ENCODE results near the gene ELFN1. TPM values are rescaled to one million over a fixed set of nuclear protein-coding genes. Genes with fewer than 3 reads are reported as not detected.

The ELFN1 gene
- total RNA-seq, 1 experiment from 2014 or later = 0.92 TPM

DNA sequence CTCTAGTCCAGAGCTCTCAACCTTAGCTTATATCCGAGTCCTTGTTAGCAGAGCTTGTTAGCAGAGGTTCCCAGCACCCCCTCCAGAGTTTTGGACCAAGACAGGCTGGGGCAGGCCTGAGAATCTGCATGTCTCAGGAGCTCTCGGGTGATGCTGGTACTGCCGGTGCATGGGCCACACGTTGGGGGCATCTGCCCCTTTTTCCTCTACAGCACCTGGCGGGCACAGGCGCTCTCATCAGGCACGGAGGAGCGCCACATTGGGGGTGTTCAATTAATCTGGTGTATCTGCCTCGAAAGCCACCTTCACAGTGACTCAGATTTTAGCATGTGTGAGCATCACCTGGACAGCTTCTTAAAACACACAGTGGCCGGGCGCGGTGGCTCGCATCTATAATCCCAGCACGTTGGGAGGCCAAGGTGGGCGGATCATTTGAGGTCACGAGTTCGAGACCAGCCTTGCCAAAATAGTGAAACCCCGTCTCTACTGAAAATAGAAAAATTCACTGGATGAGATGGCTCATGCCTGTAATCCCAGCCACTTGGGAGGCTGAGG, 117.7 kb downstream of the ELFN1 start:
- DNase-seq (ENCODE audit: low spot score) = no peak

- DNase-seq (ENCODE audit: low spot score) = no peak
These were observed 124.9 kb downstream of the ELFN1 start for GRCh38 chr7:1794888-1795542.

Other genes starting within 250 kb of the ELFN1 start
- 151 and 155 TPM in 2 replicates for gene MICALL2, start 210.8 kb upstream of the ELFN1 start, total RNA-seq (2014; rRNA removed; shearing (Covaris generic))
- 117 and 141 TPM in 2 replicates for gene INTS1, start 165.9 kb upstream of the ELFN1 start, total RNA-seq (2014; rRNA removed; shearing (Covaris generic))
- 92.6 and 95.0 TPM in 2 replicates for gene MAFK, start 139.6 kb upstream of the ELFN1 start, total RNA-seq (2014; rRNA removed; shearing (Covaris generic))
- 47.2 and 50.9 TPM in 2 replicates for gene TMEM184A, start 114.1 kb upstream of the ELFN1 start, total RNA-seq (2014; rRNA removed; shearing (Covaris generic))
- gene PSMG3, start 100.2 kb upstream of the ELFN1 start, total RNA-seq (2014; rRNA removed; shearing (Covaris generic)) = 129 and 149 TPM in 2 replicates